Kidney epithelial cell (primary cell): ENCODE measurements around the gene BECN2. TPM values are rescaled to one million over a fixed set of nuclear protein-coding genes. Genes with fewer than 3 reads are reported as not detected.

Source experiments
- DNase-seq: peaks from one replicate; pipeline ENCODE4 v3.0.0-alpha.2; 2010; ENCODE audit warnings: low read depth
- H3K27me3 ChIP-seq: 2 replicates; pipeline ENCODE4 v1.6.0; 2011; ENCODE audit warnings: low read length; ENCODE audit not compliant: control insufficient read depth, insufficient read depth
- H3K36me3 ChIP-seq: 2 replicates; pipeline ENCODE4 v1.5.1; 2011; ENCODE audit warnings: low read length; ENCODE audit not compliant: control insufficient read depth, insufficient read depth
- H3K4me3 ChIP-seq: 2 replicates; pipeline ENCODE4 v1.5.1; 2011; ENCODE audit warnings: low read depth, mild to moderate bottlenecking, control low read depth, low read length
- CTCF ChIP-seq: IDR thresholded peaks from 2 replicates; pipeline ENCODE4 v1.5.1; 2011; ENCODE audit warnings: mild to moderate bottlenecking, moderate library complexity, low read length, control low read depth, inconsistent platforms; ENCODE audit not compliant: insufficient read depth, poor library complexity, severe bottlenecking
- total RNA-seq: library from RNA; depleted of rRNA; stranded (reverse); fragments of >200 nt; gene quantifications from 2 replicates; pipeline ENCODE4 v1.2.3, GENCODE V29; 2015

Gene BECN2
- total RNA-seq, 1 donor from 2014 or later = not detected

- TF ChIP-seq CTCF = no peak
- Histone ChIP-seq H3K4me3 (no peak overlapping the region), H3K27me3 (no peaks in the 10 kb centered on the region), H3K36me3 (no peaks in the 10 kb centered on the region)
- no peak for DNase-seq
Measured at GRCh38 chr1:241926141-241926540, 31.4 kb upstream of the BECN2 start.

- no peak overlapping the region for H3K4me3 ChIP-seq
- TF ChIP-seq CTCF = no peak
Measured at GRCh38 chr1:241927321-241927720, 30.2 kb upstream of the BECN2 start.

GRCh38 chr1:241932845-241933244 is 24.7 kb upstream of the BECN2 start:
- H3K27me3 ChIP-seq = no peaks in the 10 kb centered on the region
- TF ChIP-seq CTCF = no peak
- H3K36me3 ChIP-seq = no peaks in the 10 kb centered on the region
- DNase-seq = no peak
- H3K4me3 ChIP-seq = no peak overlapping the region

More at GRCh38 chr1:241927321-241927720, 30.2 kb upstream of the BECN2 start:
- no peaks in the 10 kb centered on the region for H3K27me3 ChIP-seq
- DNase-seq = no peak
- H3K36me3 ChIP-seq = no peaks in the 10 kb centered on the region

- no peaks in the 10 kb centered on the region for H3K36me3 ChIP-seq
- DNase-seq = peak; percentile 31
- no peak overlapping the region for H3K4me3 ChIP-seq
- TF ChIP-seq CTCF = no peak
- no peaks in the 10 kb centered on the region for H3K27me3 ChIP-seq
Measured at GRCh38 chr1:241934201-241934848, 23.2 kb upstream of the BECN2 start.

GRCh38 chr1:241934866-241935265 is 22.7 kb upstream of the BECN2 start:
- TF ChIP-seq CTCF = no peak
- DNase-seq = no peak
- no peaks in the 10 kb centered on the region for H3K36me3 ChIP-seq
- H3K4me3 ChIP-seq = no peak overlapping the region
- H3K27me3 ChIP-seq = no peaks in the 10 kb centered on the region

- no peaks in the 10 kb centered on the region for H3K27me3 ChIP-seq
- DNase-seq = no peak
- H3K36me3 ChIP-seq = no peaks in the 10 kb centered on the region
- H3K4me3 ChIP-seq = no peak overlapping the region
- no peak for TF ChIP-seq CTCF
Measured at GRCh38 chr1:241939798-241940197, 17.8 kb upstream of the BECN2 start.
